Nephron progenitor cell (in vitro differentiated cells): Measurements from ENCODE around the gene ATP10A.
A peak's percentile ranks its signal among the peaks of the same experiment; 100 is the strongest.

Source experiments
- DNase-seq: peaks from one replicate; pipeline ENCODE4 v3.0.0; 2021
- H3K27ac Mint-ChIP-seq: 2 replicates; pipeline ENCODE4 v1.8.0; 2021; ENCODE audit warnings: mild to moderate bottlenecking, moderate library complexity, mixed read lengths
- H3K27me3 Mint-ChIP-seq: 2 replicates; pipeline ENCODE4 v1.8.0; 2021; ENCODE audit warnings: mild to moderate bottlenecking, low read depth, mixed read lengths; ENCODE audit not compliant: poor library complexity
- H3K36me3 Mint-ChIP-seq: 2 replicates; pipeline ENCODE4 v1.8.0; 2021; ENCODE audit warnings: low read depth, mixed read lengths
- H3K4me1 Mint-ChIP-seq: 2 replicates; pipeline ENCODE4 v1.8.0; 2021; ENCODE audit warnings: mixed read lengths
- H3K4me3 Mint-ChIP-seq: 2 replicates; pipeline ENCODE4 v1.8.0; 2021; ENCODE audit warnings: mild to moderate bottlenecking, moderate library complexity, mixed read lengths
- H3K9me3 Mint-ChIP-seq: 2 replicates; pipeline ENCODE4 v1.8.0; 2021; ENCODE audit warnings: mild to moderate bottlenecking, moderate library complexity, mixed read lengths
- CTCF ChIP-seq: fragments of 200-600 bp; sonication (generic); IDR thresholded peaks from 2 replicates; pipeline ENCODE4 v1.5.0; 2021; ENCODE audit warnings: antibody characterized with exemption

ATP10A gene

GRCh38 chr15:25742776-25743547 lies 120.2 kb downstream of the ATP10A start:
- H3K4me3 Mint-ChIP-seq = no peak overlapping the region
- peaks cover 28% of the 10 kb centered on the region for H3K4me1 Mint-ChIP-seq
- no peak for TF ChIP-seq CTCF
- no peaks in the 10 kb centered on the region for H3K9me3 Mint-ChIP-seq
- H3K36me3 Mint-ChIP-seq = no peaks in the 10 kb centered on the region
- peak overlapping the region; percentile 57 for H3K27ac Mint-ChIP-seq
- H3K27me3 Mint-ChIP-seq = peaks cover 2% of the 10 kb centered on the region
- no peak for DNase-seq

GRCh38 chr15:25742041-25742730 lies 120.9 kb downstream of the ATP10A start:
- peaks cover 36% of the 10 kb centered on the region for H3K4me1 Mint-ChIP-seq
- no peak for TF ChIP-seq CTCF
- H3K27ac Mint-ChIP-seq = no peak overlapping the region
- no peak overlapping the region for H3K4me3 Mint-ChIP-seq
- peaks cover 2% of the 10 kb centered on the region for H3K27me3 Mint-ChIP-seq
- H3K36me3 Mint-ChIP-seq = no peaks in the 10 kb centered on the region
- DNase-seq = no peak
- no peaks in the 10 kb centered on the region for H3K9me3 Mint-ChIP-seq

- DNase-seq = no peak
- Mint-ChIP-seq H3K36me3 (no peaks in the 10 kb centered on the region), H3K27ac (no peak overlapping the region), H3K4me3 (no peak overlapping the region), H3K9me3 (no peaks in the 10 kb centered on the region), H3K4me1 (peaks cover 46% of the 10 kb centered on the region), H3K27me3 (peaks cover 2% of the 10 kb centered on the region)
- TF ChIP-seq CTCF = no peak
Measured at GRCh38 chr15:25741256-25741580, 121.9 kb downstream of the ATP10A start.

- H3K27ac Mint-ChIP-seq = no peak overlapping the region
- no peaks in the 10 kb centered on the region for H3K36me3 Mint-ChIP-seq
- peaks cover 52% of the 10 kb centered on the region for H3K4me1 Mint-ChIP-seq
- no peak for TF ChIP-seq CTCF
- H3K9me3 Mint-ChIP-seq = no peaks in the 10 kb centered on the region
- no peak for DNase-seq
- peaks cover 2% of the 10 kb centered on the region for H3K27me3 Mint-ChIP-seq
- no peak overlapping the region for H3K4me3 Mint-ChIP-seq
Measured at GRCh38 chr15:25740383-25741255, 122.5 kb downstream of the ATP10A start.

- no peak for TF ChIP-seq CTCF
- DNase-seq = no peak
- Mint-ChIP-seq H3K27me3 (peaks cover 2% of the 10 kb centered on the region), H3K4me3 (no peak overlapping the region), H3K36me3 (no peaks in the 10 kb centered on the region), H3K4me1 (peaks cover 60% of the 10 kb centered on the region), H3K9me3 (no peaks in the 10 kb centered on the region), H3K27ac (no peak overlapping the region)
Measured at GRCh38 chr15:25739687-25740121, 123.4 kb downstream of the ATP10A start.
